ENCODE measurements around the gene OSBPL10.

The OSBPL10 gene

GRCh38 chr3:31927811-31928210 lies 53.3 kb downstream of the OSBPL10 start:
- TF ChIP-seq ZFP3 (CRISPR knock-in tag; IDR thresholded peaks at IDR 0.05) (no peak), ZNF565 (CRISPR knock-in tag; conservative IDR thresholded peaks at IDR 0.05; ENCODE audit: low read depth) (no peak), PPARA (CRISPR knock-in tag; IDR thresholded peaks at IDR 0.05; ENCODE audit: borderline replicate concordance) (no peak), ZNF70 (CRISPR knock-in tag; IDR thresholded peaks at IDR 0.05) (no peak), ZNF8 (CRISPR knock-in tag; IDR thresholded peaks at IDR 0.05) (no peak), ZC3H10 (CRISPR knock-in tag; IDR thresholded peaks at IDR 0.05) (no peak), SNAI2 (CRISPR knock-in tag; IDR thresholded peaks at IDR 0.05) (no peak), ZFP30 (CRISPR knock-in tag; IDR thresholded peaks at IDR 0.05) (no peak), RARB (CRISPR knock-in tag; IDR thresholded peaks at IDR 0.05) (no peak), GLIS3 (CRISPR knock-in tag; IDR thresholded peaks at IDR 0.05) (no peak), POU6F1 (CRISPR knock-in tag; IDR thresholded peaks at IDR 0.05; ENCODE audit: borderline replicate concordance, low read depth) (no peak), TCF4 (CRISPR knock-in tag; IDR thresholded peaks at IDR 0.05; ENCODE audit: borderline replicate concordance) (no peak)
- TF ChIP-seq, protein P1, sequence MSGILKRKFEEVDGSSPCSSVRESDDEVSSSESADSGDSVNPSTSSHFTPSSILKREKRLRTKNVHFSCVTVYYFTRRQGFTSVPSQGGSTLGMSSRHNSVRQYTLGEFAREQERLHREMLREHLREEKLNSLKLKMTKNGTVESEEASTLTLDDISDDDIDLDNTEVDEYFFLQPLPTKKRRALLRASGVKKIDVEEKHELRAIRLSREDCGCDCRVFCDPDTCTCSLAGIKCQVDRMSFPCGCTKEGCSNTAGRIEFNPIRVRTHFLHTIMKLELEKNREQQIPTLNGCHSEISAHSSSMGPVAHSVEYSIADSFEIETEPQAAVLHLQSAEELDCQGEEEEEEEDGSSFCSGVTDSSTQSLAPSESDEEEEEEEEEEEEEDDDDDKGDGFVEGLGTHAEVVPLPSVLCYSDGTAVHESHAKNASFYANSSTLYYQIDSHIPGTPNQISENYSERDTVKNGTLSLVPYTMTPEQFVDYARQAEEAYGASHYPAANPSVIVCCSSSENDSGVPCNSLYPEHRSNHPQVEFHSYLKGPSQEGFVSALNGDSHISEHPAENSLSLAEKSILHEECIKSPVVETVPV (CRISPR knock-in tag; IDR thresholded peaks at IDR 0.05): no peak
- ATAC-seq: no peak

GRCh38 chr3:31926543-31926942 lies 54.5 kb downstream of the OSBPL10 start:
- no peak for ATAC-seq
- TF ChIP-seq ARNTL (CRISPR knock-in tag; IDR thresholded peaks at IDR 0.05; ENCODE audit: borderline replicate concordance, low read depth) (no peak), GLIS3 (CRISPR knock-in tag; IDR thresholded peaks at IDR 0.05) (no peak), PPARA (CRISPR knock-in tag; IDR thresholded peaks at IDR 0.05; ENCODE audit: borderline replicate concordance) (no peak), ZC3H10 (CRISPR knock-in tag; IDR thresholded peaks at IDR 0.05) (no peak), ZFP3 (CRISPR knock-in tag; IDR thresholded peaks at IDR 0.05) (no peak), BACH2 (CRISPR knock-in tag; IDR thresholded peaks at IDR 0.05; ENCODE audit: borderline replicate concordance) (no peak), ZNF8 (CRISPR knock-in tag; IDR thresholded peaks at IDR 0.05) (no peak), SNAI2 (CRISPR knock-in tag; IDR thresholded peaks at IDR 0.05) (no peak), OSR1 (CRISPR knock-in tag; IDR thresholded peaks at IDR 0.05) (no peak), ZNF565 (CRISPR knock-in tag; conservative IDR thresholded peaks at IDR 0.05; ENCODE audit: low read depth) (no peak)
- TF ChIP-seq, protein P2, sequence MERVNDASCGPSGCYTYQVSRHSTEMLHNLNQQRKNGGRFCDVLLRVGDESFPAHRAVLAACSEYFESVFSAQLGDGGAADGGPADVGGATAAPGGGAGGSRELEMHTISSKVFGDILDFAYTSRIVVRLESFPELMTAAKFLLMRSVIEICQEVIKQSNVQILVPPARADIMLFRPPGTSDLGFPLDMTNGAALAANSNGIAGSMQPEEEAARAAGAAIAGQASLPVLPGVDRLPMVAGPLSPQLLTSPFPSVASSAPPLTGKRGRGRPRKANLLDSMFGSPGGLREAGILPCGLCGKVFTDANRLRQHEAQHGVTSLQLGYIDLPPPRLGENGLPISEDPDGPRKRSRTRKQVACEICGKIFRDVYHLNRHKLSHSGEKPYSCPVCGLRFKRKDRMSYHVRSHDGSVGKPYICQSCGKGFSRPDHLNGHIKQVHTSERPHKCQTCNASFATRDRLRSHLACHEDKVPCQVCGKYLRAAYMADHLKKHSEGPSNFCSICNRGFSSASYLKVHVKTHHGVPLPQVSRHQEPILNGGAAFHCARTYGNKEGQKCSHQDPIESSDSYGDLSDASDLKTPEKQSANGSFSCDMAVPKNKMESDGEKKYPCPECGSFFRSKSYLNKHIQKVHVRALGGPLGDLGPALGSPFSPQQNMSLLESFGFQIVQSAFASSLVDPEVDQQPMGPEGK (CRISPR knock-in tag; IDR thresholded peaks at IDR 0.05; ENCODE audit: borderline replicate concordance): no peak

GRCh38 chr3:31925271-31925630 lies 55.8 kb downstream of the OSBPL10 start:
- TF ChIP-seq ESRRG (CRISPR knock-in tag; IDR thresholded peaks at IDR 0.05) (no peak), TCF4 (CRISPR knock-in tag; IDR thresholded peaks at IDR 0.05; ENCODE audit: borderline replicate concordance) (no peak), ISL1 (CRISPR knock-in tag; IDR thresholded peaks at IDR 0.05) (no peak), CREB5 (CRISPR knock-in tag; IDR thresholded peaks at IDR 0.05; ENCODE audit: low read depth) (no peak), ZFP30 (CRISPR knock-in tag; IDR thresholded peaks at IDR 0.05) (no peak), ZC3H10 (CRISPR knock-in tag; IDR thresholded peaks at IDR 0.05) (no peak), CSDC2 (CRISPR knock-in tag; IDR thresholded peaks at IDR 0.05) (no peak), POU6F1 (CRISPR knock-in tag; IDR thresholded peaks at IDR 0.05; ENCODE audit: borderline replicate concordance, low read depth) (no peak), ZNF8 (CRISPR knock-in tag; IDR thresholded peaks at IDR 0.05) (no peak), TOX (CRISPR knock-in tag; IDR thresholded peaks at IDR 0.05; ENCODE audit: borderline replicate concordance) (no peak), SNAI2 (CRISPR knock-in tag; IDR thresholded peaks at IDR 0.05) (no peak), ZNF565 (CRISPR knock-in tag; conservative IDR thresholded peaks at IDR 0.05; ENCODE audit: low read depth) (no peak), BACH2 (CRISPR knock-in tag; IDR thresholded peaks at IDR 0.05; ENCODE audit: borderline replicate concordance) (no peak)
- TF ChIP-seq, protein P2 (CRISPR knock-in tag; IDR thresholded peaks at IDR 0.05; ENCODE audit: borderline replicate concordance): no peak
- ATAC-seq: no peak

All from SK-N-SH treated with all-trans-retinoic acid at 6 μM for 48 hours (cell line).